Measurements from ENCODE around the gene PPM1J. TPM values are rescaled to one million over a fixed set of nuclear protein-coding genes. Genes with fewer than 3 reads are reported as not detected.
A peak's percentile ranks its signal among the peaks of the same experiment; 100 is the strongest.

PPM1J gene
- total and polyA plus RNA-seq, 10 donors, result 0.51 to 1.9 (median 1.4) TPM

- no peak overlapping the region for H3K27ac ChIP-seq
- no peaks in the 10 kb centered on the region for H3K36me3 ChIP-seq
- 81 to 90% (median 84%) methylated on average over 9 of the region's 9 CpGs for WGBS, 5 donors
- peaks cover 0 to 11% (median 0%) of the 10 kb centered on the region in 7 donors for H3K27me3 ChIP-seq (replicated peaks in 1 of 7)
- intact Hi-C loops (cut with DNase I; ENCODE audit: low total_unique reads), result no loop called here
- no peak overlapping the region for H3K4me3 ChIP-seq
- H3K4me1 ChIP-seq, result peaks cover 5 to 47% (median 30%) of the 10 kb centered on the region in 6 donors
- TF ChIP-seq POLR2AphosphoS5 (IDR thresholded peaks at IDR 0.05) (no peak), POLR2A (IDR thresholded peaks at IDR 0.05) (no peak), CTCF (IDR thresholded peaks at IDR 0.05 in 8 of 11, conservative IDR thresholded peaks at IDR 0.05 in 3 of 11) (no peak)
- no peaks in the 10 kb centered on the region for H3K9me3 ChIP-seq
- DNase-seq, result peak; percentile 67
These were observed 2.4 kb downstream of the PPM1J start for GRCh38 chr1:112712701-112713128.

- DNase-seq, result peak; percentile 74
- no peak overlapping the region for H3K4me3 ChIP-seq
- intact Hi-C loops (cut with DNase I; ENCODE audit: low total_unique reads), result no loop called here
- no peaks in the 10 kb centered on the region for H3K9me3 ChIP-seq
- peaks cover 0 to 11% (median 0%) of the 10 kb centered on the region in 7 donors for H3K27me3 ChIP-seq (replicated peaks in 1 of 7)
- 87 to 94% (median 91%) methylated on average over 7 of the region's 7 CpGs for WGBS, 5 donors
- H3K4me1 ChIP-seq, result peaks cover 5 to 47% (median 34%) of the 10 kb centered on the region in 6 donors
- TF ChIP-seq POLR2A (IDR thresholded peaks at IDR 0.05) (no peak), CTCF (IDR thresholded peaks at IDR 0.05 in 8 of 11, conservative IDR thresholded peaks at IDR 0.05 in 3 of 11) (no peak), POLR2AphosphoS5 (IDR thresholded peaks at IDR 0.05) (no peak)
- H3K36me3 ChIP-seq, result no peaks in the 10 kb centered on the region
- no peak overlapping the region for H3K27ac ChIP-seq
These were observed 2.9 kb downstream of the PPM1J start for GRCh38 chr1:112712191-112712590.

GRCh38 chr1:112711670-112712069 is 3.5 kb downstream of the PPM1J start:
- intact Hi-C loops (cut with DNase I; ENCODE audit: low total_unique reads), result no loop called here
- peaks cover 0 to 13% (median 0%) of the 10 kb centered on the region in 7 donors for H3K27me3 ChIP-seq (replicated peaks in 1 of 7)

GRCh38 chr1:112711041-112711440 is 4.1 kb downstream of the PPM1J start:
- Histone ChIP-seq H3K4me3 (no peak overlapping the region), H3K27ac (no peak overlapping the region), H3K9me3 (no peaks in the 10 kb centered on the region), H3K27me3 (replicated peaks in 1 of 7) (peaks cover 0 to 16% (median 0%) of the 10 kb centered on the region in 7 donors), H3K36me3 (no peaks in the 10 kb centered on the region), H3K4me1 (peaks cover 4 to 45% (median 34%) of the 10 kb centered on the region in 6 donors)
- intact Hi-C loops (cut with DNase I; ENCODE audit: low total_unique reads), result no loop called here
- peak; percentile 74 for DNase-seq
- TF ChIP-seq CTCF (IDR thresholded peaks at IDR 0.05 in 8 of 11, conservative IDR thresholded peaks at IDR 0.05 in 3 of 11), result no peak
- TF ChIP-seq POLR2AphosphoS5 (IDR thresholded peaks at IDR 0.05), result no peak
- no peak for TF ChIP-seq POLR2A (IDR thresholded peaks at IDR 0.05)
- 59 to 67% (median 60%) methylated on average over 1 to 7 of the region's 7 CpGs for WGBS, 5 donors

More at GRCh38 chr1:112711670-112712069, 3.5 kb downstream of the PPM1J start:
- Histone ChIP-seq H3K4me3 (no peak overlapping the region), H3K9me3 (no peaks in the 10 kb centered on the region), H3K36me3 (no peaks in the 10 kb centered on the region), H3K27ac (no peak overlapping the region), H3K4me1 (peaks cover 5 to 47% (median 35%) of the 10 kb centered on the region in 6 donors)
- peak; percentile 71 for DNase-seq
- no peak for TF ChIP-seq POLR2AphosphoS5 (IDR thresholded peaks at IDR 0.05)
- no peak for TF ChIP-seq CTCF (IDR thresholded peaks at IDR 0.05 in 8 of 11, conservative IDR thresholded peaks at IDR 0.05 in 3 of 11)
- TF ChIP-seq POLR2A (IDR thresholded peaks at IDR 0.05), result no peak
- WGBS, 5 donors, result 80 to 86% (median 82%) methylated on average over 8 to 11 of the region's 11 CpGs

Measured in spleen (tissue), 11 donors.